AG10803 (cell line): ENCODE data around the gene NOVA1.

Experiments
- DNase-seq: peaks from one replicate; pipeline ENCODE4 v3.0.0; 2010; ENCODE audit warnings: low read depth
- H3K4me3 ChIP-seq: 2 replicates; pipeline ENCODE4 v1.5.1; 2011; ENCODE audit warnings: mild to moderate bottlenecking, low read length, control low read depth
- CTCF ChIP-seq: conservative IDR thresholded peaks from 2 replicates; pipeline ENCODE4 v1.5.1; 2011; ENCODE audit warnings: mild to moderate bottlenecking, low read length, control low read depth, inconsistent platforms

NOVA1 gene

GRCh38 chr14:26424537-26424936 lies 173.3 kb downstream of the NOVA1 start:
- DNase-seq: no peak
- H3K4me3 ChIP-seq: no peak overlapping the region
- TF ChIP-seq CTCF: no peak

GRCh38 chr14:26415618-26416123 lies 182.2 kb downstream of the NOVA1 start:
- no peak for DNase-seq
- H3K4me3 ChIP-seq: no peak overlapping the region
- no peak for TF ChIP-seq CTCF

- no peak for DNase-seq
- no peak overlapping the region for H3K4me3 ChIP-seq
- TF ChIP-seq CTCF: no peak
These were observed 182.9 kb downstream of the NOVA1 start for GRCh38 chr14:26414926-26415325.

- H3K4me3 ChIP-seq: no peak overlapping the region
- no peak for DNase-seq
- TF ChIP-seq CTCF: no peak
These were observed 183.7 kb downstream of the NOVA1 start for GRCh38 chr14:26414103-26414502.

- DNase-seq: no peak
- H3K4me3 ChIP-seq: no peak overlapping the region
- no peak for TF ChIP-seq CTCF
These were observed 185.4 kb downstream of the NOVA1 start for GRCh38 chr14:26412421-26412820.

GRCh38 chr14:26410189-26410685 lies 187.6 kb downstream of the NOVA1 start:
- no peak for DNase-seq
- no peak overlapping the region for H3K4me3 ChIP-seq
- TF ChIP-seq CTCF: no peak

- H3K4me3 ChIP-seq: no peak overlapping the region
- TF ChIP-seq CTCF: no peak
- no peak for DNase-seq
These were observed 192.9 kb downstream of the NOVA1 start for GRCh38 chr14:26404927-26405326.
